Measurements from ENCODE around the gene CCDC69.
A peak's percentile ranks its signal among the peaks of the same experiment; 100 is the strongest.
"Not testable (repeated sequence)": the region's sequence is repeated elsewhere in the genome, so short reads cannot be mapped to it uniquely, and the experiment has no call there.

CCDC69 gene

DNA sequence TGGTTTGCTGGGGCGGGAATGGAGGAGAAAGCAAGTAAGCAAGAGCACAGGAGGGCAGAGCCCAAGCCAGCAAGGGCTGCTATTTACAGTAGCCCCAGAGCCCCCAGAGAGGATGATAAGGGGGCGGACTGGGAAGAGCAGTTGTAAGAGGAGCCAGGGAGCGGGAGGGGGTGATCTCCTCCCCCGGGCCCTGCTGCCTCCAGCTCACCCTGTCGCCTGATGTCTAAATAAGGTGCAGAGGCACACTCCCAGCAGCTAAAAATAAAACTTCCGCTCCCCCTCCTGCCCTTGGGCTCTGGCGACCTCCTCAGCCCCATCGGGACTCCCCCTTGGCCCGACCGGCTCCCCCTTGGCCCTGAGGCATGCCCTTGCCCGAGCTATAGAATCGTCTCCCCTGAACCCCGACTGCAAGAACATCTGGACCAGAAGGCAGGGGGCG is 14.4 kb upstream of the CCDC69 start:
- Histone ChIP-seq H3K4me2 (ENCODE audit: low read depth, low read length, poor library complexity, severe bottlenecking) (peak overlapping the region; percentile 72), H2AFZ (ENCODE audit: low read depth, low read length, severe bottlenecking) (peak overlapping the region; percentile 15), H3K9me3 (ENCODE audit: insufficient read depth, low read length) (no peaks in the 10 kb centered on the region), H3K79me2 (ENCODE audit: insufficient read depth, low read length) (no peaks in the 10 kb centered on the region), H3K9me2 (replicated peaks; ENCODE audit: insufficient read depth, low read length) (no peaks in the 10 kb centered on the region), H3K27ac (ENCODE audit: low read depth, low read length) (peak overlapping the region; percentile 99), H3K4me3 (ENCODE audit: insufficient read depth, low read length, poor library complexity, severe bottlenecking) (peak overlapping the region; percentile 11), H3K27me3 (ENCODE audit: low read length) (no peaks in the 10 kb centered on the region), H3K9ac (ENCODE audit: low read length) (peak overlapping the region; percentile 64), H3K36me3 (ENCODE audit: low read length) (no peaks in the 10 kb centered on the region), H3F3A (ENCODE audit: insufficient read depth) (peaks cover 69% of the 10 kb centered on the region), H4K20me1 (ENCODE audit: low read depth, low read length) (no peaks in the 10 kb centered on the region)
- TF ChIP-seq, protein P1, sequence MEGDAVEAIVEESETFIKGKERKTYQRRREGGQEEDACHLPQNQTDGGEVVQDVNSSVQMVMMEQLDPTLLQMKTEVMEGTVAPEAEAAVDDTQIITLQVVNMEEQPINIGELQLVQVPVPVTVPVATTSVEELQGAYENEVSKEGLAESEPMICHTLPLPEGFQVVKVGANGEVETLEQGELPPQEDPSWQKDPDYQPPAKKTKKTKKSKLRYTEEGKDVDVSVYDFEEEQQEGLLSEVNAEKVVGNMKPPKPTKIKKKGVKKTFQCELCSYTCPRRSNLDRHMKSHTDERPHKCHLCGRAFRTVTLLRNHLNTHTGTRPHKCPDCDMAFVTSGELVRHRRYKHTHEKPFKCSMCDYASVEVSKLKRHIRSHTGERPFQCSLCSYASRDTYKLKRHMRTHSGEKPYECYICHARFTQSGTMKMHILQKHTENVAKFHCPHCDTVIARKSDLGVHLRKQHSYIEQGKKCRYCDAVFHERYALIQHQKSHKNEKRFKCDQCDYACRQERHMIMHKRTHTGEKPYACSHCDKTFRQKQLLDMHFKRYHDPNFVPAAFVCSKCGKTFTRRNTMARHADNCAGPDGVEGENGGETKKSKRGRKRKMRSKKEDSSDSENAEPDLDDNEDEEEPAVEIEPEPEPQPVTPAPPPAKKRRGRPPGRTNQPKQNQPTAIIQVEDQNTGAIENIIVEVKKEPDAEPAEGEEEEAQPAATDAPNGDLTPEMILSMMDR (IDR thresholded peaks at IDR 0.05; ENCODE audit: insufficient read depth, low read length, poor library complexity, severe bottlenecking), result peak; percentile 11
- TF ChIP-seq EZH2phosphoT487 (conservative IDR thresholded peaks at IDR 0.05; ENCODE audit: low read length), result no peak

DNA sequence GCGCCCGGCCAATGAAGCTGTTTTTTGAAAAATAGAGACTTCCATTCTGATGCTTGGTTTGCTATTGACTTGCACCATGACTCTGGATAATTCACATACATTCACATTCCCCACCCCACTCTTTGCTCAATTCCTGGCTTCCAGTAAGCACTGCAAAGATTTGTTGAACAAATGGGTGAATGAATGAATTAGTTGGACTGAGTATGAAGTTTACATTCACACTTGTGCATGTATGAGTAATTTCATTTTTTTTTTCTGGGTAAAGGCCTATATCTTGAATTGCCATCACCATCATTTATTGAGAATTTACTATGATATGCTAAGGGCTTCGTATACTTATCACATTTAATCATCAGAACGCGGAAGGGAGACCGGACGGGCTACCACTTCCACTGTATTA is 13.8 kb upstream of the CCDC69 start:
- no peaks in the 10 kb centered on the region for H3K9me2 ChIP-seq (replicated peaks; ENCODE audit: insufficient read depth, low read length)
- H3K79me2 ChIP-seq (ENCODE audit: insufficient read depth, low read length), result no peaks in the 10 kb centered on the region
- H2AFZ ChIP-seq (ENCODE audit: low read depth, low read length, severe bottlenecking), result peak overlapping the region; percentile 15
- no peaks in the 10 kb centered on the region for H3K9me3 ChIP-seq (ENCODE audit: insufficient read depth, low read length)
- no peak for TF ChIP-seq EZH2phosphoT487 (conservative IDR thresholded peaks at IDR 0.05; ENCODE audit: low read length)
- TF ChIP-seq, protein P1 (IDR thresholded peaks at IDR 0.05; ENCODE audit: insufficient read depth, low read length, poor library complexity, severe bottlenecking), result no peak
- H3K4me3 ChIP-seq (ENCODE audit: insufficient read depth, low read length, poor library complexity, severe bottlenecking), result no peak overlapping the region
- H3K4me2 ChIP-seq (ENCODE audit: low read depth, low read length, poor library complexity, severe bottlenecking), result peak overlapping the region; percentile 72
- no peaks in the 10 kb centered on the region for H3K27me3 ChIP-seq (ENCODE audit: low read length)
- peak overlapping the region; percentile 99 for H3K27ac ChIP-seq (ENCODE audit: low read depth, low read length)
- no peaks in the 10 kb centered on the region for H3K36me3 ChIP-seq (ENCODE audit: low read length)
- no peaks in the 10 kb centered on the region for H4K20me1 ChIP-seq (ENCODE audit: low read depth, low read length)
- peaks cover 75% of the 10 kb centered on the region for H3F3A ChIP-seq (ENCODE audit: insufficient read depth)
- peak overlapping the region; percentile 64 for H3K9ac ChIP-seq (ENCODE audit: low read length)

DNA sequence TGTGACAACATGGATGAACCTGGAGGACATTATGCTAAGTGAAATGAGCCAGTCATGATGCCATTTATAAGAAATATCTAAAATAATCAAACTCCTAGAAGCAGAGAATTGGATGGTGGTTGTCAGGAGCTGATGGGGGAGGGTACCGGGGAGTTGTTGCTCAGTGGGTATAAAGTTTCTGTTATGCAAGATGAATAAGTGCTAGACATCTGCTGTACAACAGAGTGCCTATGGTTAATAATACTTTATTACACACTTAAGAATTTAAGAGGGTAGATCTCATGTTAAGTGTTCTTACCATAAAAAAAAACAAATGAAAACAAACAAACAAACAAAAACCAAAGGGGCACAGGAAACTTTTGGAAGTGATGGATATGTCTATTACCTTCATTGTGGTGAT is 13.0 kb upstream of the CCDC69 start:
- Histone ChIP-seq H3K36me3 (ENCODE audit: low read length) (no peaks in the 10 kb centered on the region), H4K20me1 (ENCODE audit: low read depth, low read length) (no peaks in the 10 kb centered on the region), H3K4me2 (ENCODE audit: low read depth, low read length, poor library complexity, severe bottlenecking) (peak overlapping the region; percentile 30), H3K79me2 (ENCODE audit: insufficient read depth, low read length) (no peaks in the 10 kb centered on the region), H2AFZ (ENCODE audit: low read depth, low read length, severe bottlenecking) (no peak overlapping the region), H3K9me2 (replicated peaks; ENCODE audit: insufficient read depth, low read length) (no peaks in the 10 kb centered on the region), H3F3A (ENCODE audit: insufficient read depth) (peaks cover 79% of the 10 kb centered on the region), H3K27me3 (ENCODE audit: low read length) (no peaks in the 10 kb centered on the region), H3K4me3 (ENCODE audit: insufficient read depth, low read length, poor library complexity, severe bottlenecking) (no peak overlapping the region), H3K9ac (ENCODE audit: low read length) (peak overlapping the region; percentile 64; the same call in 1 of the 2 replicates), H3K9me3 (ENCODE audit: insufficient read depth, low read length) (no peaks in the 10 kb centered on the region), H3K27ac (ENCODE audit: low read depth, low read length) (peak overlapping the region; percentile 99)
- no peak for TF ChIP-seq EZH2phosphoT487 (conservative IDR thresholded peaks at IDR 0.05; ENCODE audit: low read length)
- TF ChIP-seq, protein P1 (IDR thresholded peaks at IDR 0.05; ENCODE audit: insufficient read depth, low read length, poor library complexity, severe bottlenecking), result no peak

DNA sequence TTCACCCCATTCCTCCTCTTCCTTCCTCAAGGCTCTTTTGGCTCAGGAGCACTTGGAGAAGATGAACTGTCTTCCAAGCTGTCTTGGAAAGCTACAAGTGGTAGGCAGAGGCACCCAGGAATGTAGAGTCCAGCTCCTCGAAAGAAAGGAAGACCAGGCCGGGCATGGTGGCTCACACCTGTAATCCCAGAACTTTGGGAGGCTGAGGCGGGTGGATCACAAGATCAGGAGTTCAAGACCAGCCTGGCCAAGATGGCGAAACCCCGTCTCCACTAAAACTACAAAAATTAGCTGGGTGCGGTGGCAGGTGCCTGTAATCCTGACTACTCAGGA is 11.3 kb upstream of the CCDC69 start:
- H4K20me1 ChIP-seq (ENCODE audit: low read depth, low read length); H3K36me3 ChIP-seq (ENCODE audit: low read length); H3K4me3 ChIP-seq (ENCODE audit: insufficient read depth, low read length, poor library complexity, severe bottlenecking); H3K79me2 ChIP-seq (ENCODE audit: insufficient read depth, low read length); H3K27me3 ChIP-seq (ENCODE audit: low read length); H3K9me2 ChIP-seq (replicated peaks; ENCODE audit: insufficient read depth, low read length); H2AFZ ChIP-seq (ENCODE audit: low read depth, low read length, severe bottlenecking); H3K9me3 ChIP-seq (ENCODE audit: insufficient read depth, low read length): not testable (repeated sequence)
- peaks cover 75% of the 10 kb centered on the region for H3F3A ChIP-seq (ENCODE audit: insufficient read depth)
- peak overlapping the region; percentile 99 for H3K27ac ChIP-seq (ENCODE audit: low read depth, low read length)
- peak overlapping the region; percentile 68 for H3K9ac ChIP-seq (ENCODE audit: low read length)
- peak overlapping the region; percentile 62 for H3K4me2 ChIP-seq (ENCODE audit: low read depth, low read length, poor library complexity, severe bottlenecking)
